Endothelial cell of umbilical vein (primary cell): Measurements from ENCODE around the gene GPR176. TPM values are rescaled to one million over a fixed set of nuclear protein-coding genes. Genes with fewer than 3 reads are reported as not detected.

Experiments used
- BruUV-seq: library from RNA; stranded (reverse); fragments of 400-500 nt; replicated peaks from 2 replicates; lab custom pipeline; 2021; lab: Mats Ljungman, UMichigan
- CTCF ChIA-PET: fragments of 300-600, 350-600 bp; sonication (Branson Sonifier 250); formaldehyde crosslinking; loops from one replicate; lab custom pipeline; 2021; ENCODE audit warnings: antibody characterized with exemption, inconsistent platforms; lab: Charles Lee
- POLR2A ChIA-PET: fragments of 300-600, 350-600 bp; sonication (Branson Sonifier 250); formaldehyde crosslinking; loops from one replicate; lab custom pipeline; 2021; ENCODE audit warnings: antibody characterized with exemption, inconsistent platforms; lab: Charles Lee
- DNase-seq: peaks from one replicate; pipeline ENCODE4 v3.0.0-alpha.2; 2011; ENCODE audit warnings: low read depth, low spot score
- FAIRE-seq: peaks from 2 replicates; lab custom pipeline; 2011; peaks lifted over from hg19 to GRCh38; lab: Jason Lieb, UNC
- H2AFZ ChIP-seq: 2 replicates; pipeline ENCODE4 v1.6.0; 2012; ENCODE audit warnings: low read depth, low read length, control low read depth, inconsistent platforms
- H3K27ac ChIP-seq: 2 replicates; pipeline ENCODE4 v1.5.1; 2011; ENCODE audit warnings: low read depth, mild to moderate bottlenecking, control low read depth, low read length, moderate library complexity; ENCODE audit not compliant: insufficient read depth
- H3K27me3 ChIP-seq, 2 experiments: 2 replicates each; pipeline versions ENCODE4 v1.6.0 to v1.6.1; 2011; ENCODE audit warnings: low read length in 2 of 2, mixed read lengths in 1 of 2; ENCODE audit not compliant: control insufficient read depth in 2 of 2, insufficient read depth in 2 of 2
- H3K36me3 ChIP-seq, 2 experiments: 2 replicates in 1 of 2; 3 replicates in 1 of 2; pipeline ENCODE4 v1.5.1; 2011; ENCODE audit warnings: low read length in 2 of 2, mild to moderate bottlenecking in 1 of 2, moderate library complexity in 1 of 2; ENCODE audit not compliant: control insufficient read depth in 2 of 2, insufficient read depth in 2 of 2; ENCODE audit errors: extremely low read depth in 1 of 2
- H3K4me1 ChIP-seq: 3 replicates; pipeline ENCODE4 v1.5.1; 2011; ENCODE audit warnings: mild to moderate bottlenecking, low read length; ENCODE audit not compliant: control insufficient read depth, insufficient read depth; ENCODE audit errors: extremely low read depth
- H3K4me2 ChIP-seq: 2 replicates; pipeline ENCODE4 v1.6.1; 2011; ENCODE audit warnings: low read length, control low read depth, mixed read lengths; ENCODE audit not compliant: insufficient read depth
- H3K4me3 ChIP-seq, 3 experiments: fragments of 200-600 bp in 1 of 3; sonication (generic), shearing (Covaris generic) in 1 of 3; replicated peaks in 1 of 3; 2 replicates each; pipeline ENCODE4 v1.5.1; 2011 to 2016; ENCODE audit warnings: control low read depth in 3 of 3, low read length in 3 of 3, mild to moderate bottlenecking in 2 of 3, inconsistent platforms in 1 of 3, low read depth in 1 of 3, moderate library complexity in 1 of 3; ENCODE audit not compliant: insufficient read depth in 1 of 3
- H3K79me2 ChIP-seq: 2 replicates; pipeline ENCODE4 v1.6.0; 2012; ENCODE audit warnings: low read length, inconsistent platforms; ENCODE audit not compliant: control insufficient read depth, insufficient read depth
- H3K9ac ChIP-seq: replicated peaks from 2 replicates; pipeline ENCODE3; 2011; ENCODE audit warnings: low read length, control low read depth; ENCODE audit not compliant: insufficient read depth; ENCODE audit errors: extremely low read depth
- H3K9me1 ChIP-seq: replicated peaks from 3 replicates; pipeline ENCODE4 v1.6.0; 2011; ENCODE audit warnings: mild to moderate bottlenecking, low read length; ENCODE audit not compliant: control insufficient read depth, insufficient read depth; ENCODE audit errors: extremely low read depth
- H3K9me3 ChIP-seq: replicated peaks from 2 replicates; pipeline ENCODE4 v1.5.1; 2012; ENCODE audit warnings: low read length, inconsistent platforms; ENCODE audit not compliant: control insufficient read depth, insufficient read depth
- H4K20me1 ChIP-seq: replicated peaks from 2 replicates; pipeline ENCODE3; 2011; ENCODE audit warnings: mild to moderate bottlenecking, low read length; ENCODE audit not compliant: control insufficient read depth, insufficient read depth; ENCODE audit errors: extremely low read depth
- CTCF ChIP-seq, 2 donors: IDR thresholded peaks; 1 replicate in 1 of 2; 2 replicates in 1 of 2; pipeline ENCODE4 v1.5.1; 2011; ENCODE audit warnings: low read length in 2 of 2, mild to moderate bottlenecking in 2 of 2, moderate library complexity in 2 of 2, control low read depth in 1 of 2, inconsistent platforms in 1 of 2, low read depth in 1 of 2; ENCODE audit not compliant: insufficient read depth in 1 of 2; ENCODE audit errors: extremely low read depth in 1 of 2
- EZH2 ChIP-seq: IDR thresholded peaks from 2 replicates; pipeline ENCODE4 v1.6.1; 2012; ENCODE audit warnings: borderline replicate concordance, low read depth, mild to moderate bottlenecking, moderate library complexity, low read length, inconsistent platforms; ENCODE audit not compliant: severe bottlenecking
- FOS ChIP-seq: IDR thresholded peaks from 2 replicates; pipeline ENCODE4 v1.6.1; 2011; ENCODE audit warnings: mild to moderate bottlenecking, low read length, moderate library complexity, borderline replicate concordance; ENCODE audit not compliant: insufficient read depth
- GATA2 ChIP-seq: IDR thresholded peaks from 2 replicates; pipeline ENCODE4 v1.7.0; 2011; ENCODE audit warnings: low read depth, mild to moderate bottlenecking, moderate library complexity, mixed read lengths, low read length; ENCODE audit not compliant: insufficient read length, insufficient read depth
- JUN ChIP-seq: IDR thresholded peaks from 2 replicates; pipeline ENCODE4 v1.6.1; 2011; ENCODE audit warnings: borderline replicate concordance, low read depth; ENCODE audit not compliant: insufficient read length, insufficient read depth
- MAX ChIP-seq: IDR thresholded peaks from 2 replicates; pipeline ENCODE4 v1.6.1; 2011; ENCODE audit not compliant: insufficient read depth, insufficient read length
- MYC ChIP-seq: IDR thresholded peaks from one replicate; pipeline ENCODE4 v1.6.1; 2011; ENCODE audit warnings: mild to moderate bottlenecking, low read depth, low read length
- POLR2A ChIP-seq: IDR thresholded peaks from 2 replicates; pipeline ENCODE4 v1.6.1; 2012; ENCODE audit warnings: low read depth, mild to moderate bottlenecking, control low read depth, low read length
- POLR2AphosphoS5 ChIP-seq: IDR thresholded peaks from 2 replicates; pipeline ENCODE4 v1.6.1; 2012; ENCODE audit warnings: low read depth, mild to moderate bottlenecking, control low read depth, low read length, moderate library complexity; ENCODE audit not compliant: insufficient read depth
- dilution Hi-C: fragments of 300-500 bp; cut with MboI; formaldehyde crosslinking; loops from one replicate; pipeline ENCODE4 v1.15.0; 2019; ENCODE audit warnings: low sequenced_read_pairs; ENCODE audit not compliant: extremely low pct_ligation_motif_present
- intact Hi-C: fragments of 100-400 bp; cut with micrococcal nuclease; formaldehyde crosslinking; loops from one replicate; pipeline ENCODE4 v1.10.0; 2022
- polyA plus RNA-seq, 4 experiments: library from polyadenylated mRNA; depleted of rRNA in 3 of 4; stranded (reverse) in 3 of 4; unstranded in 1 of 4; fragments of >200 nt; gene quantifications; 2 replicates each; pipeline versions ENCODE4 v1.2.1 to v1.2.3, GENCODE V29; 2011 to 2012; ENCODE audit warnings: missing spikeins in 1 of 4
- total RNA-seq: library from RNA; stranded (reverse); gene quantifications from 2 replicates; pipeline ENCODE4 v1.2.3, GENCODE V29; 2021

The GPR176 gene
- total and polyA plus RNA-seq, 2 donors (not counting 3 experiments of a cell fraction or from before 2014, with no cell fraction given): 35.3 to 68.7 TPM

DNA sequence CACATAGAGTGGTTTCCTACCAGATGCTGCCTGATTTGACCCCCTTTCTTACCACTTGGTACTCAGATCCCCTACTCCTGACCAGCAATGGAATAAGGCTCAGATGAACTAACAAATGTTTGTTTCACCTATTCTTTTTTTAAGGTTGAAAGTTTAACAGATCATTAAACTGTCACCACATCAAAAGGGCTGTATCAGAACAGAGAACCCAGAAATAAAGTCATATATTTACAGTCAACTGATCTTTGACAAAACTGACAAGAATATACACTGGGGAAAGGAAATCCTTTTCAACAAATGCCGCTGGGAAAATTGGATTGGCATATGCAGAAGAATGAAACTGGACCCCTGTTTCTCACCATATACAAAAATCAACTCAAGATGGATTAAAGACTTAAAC lies 56.0 kb downstream of the GPR176 start:
- H4K20me1 ChIP-seq: no peaks in the 10 kb centered on the region
- no peaks in the 10 kb centered on the region for H3K36me3 ChIP-seq
- no peak overlapping the region for H3K9ac ChIP-seq
- dilution Hi-C loops (no loop called here), intact Hi-C loops (no loop called here)
- H3K27ac ChIP-seq: no peak overlapping the region
- DNase-seq (no peak), FAIRE-seq (no peak)
- no peaks in the 10 kb centered on the region for H3K4me1 ChIP-seq
- no peaks in the 10 kb centered on the region for H3K9me1 ChIP-seq
- H3K4me3 ChIP-seq: no peak overlapping the region
- ChIA-PET CTCF (no interaction called here), POLR2A (no interaction called here)
- H2AFZ ChIP-seq: no peak overlapping the region
- no peak overlapping the region for H3K4me2 ChIP-seq
- H3K79me2 ChIP-seq: peaks cover 8% of the 10 kb centered on the region
- BruUV-seq: no TSS peak
- no peak for TF ChIP-seq POLR2AphosphoS5
- TF ChIP-seq FOS: no peak
- no peak for TF ChIP-seq MYC
- TF ChIP-seq CTCF (IDR thresholded peaks at IDR 0.05; ENCODE audit: extremely low read depth in 1 of 2, insufficient read depth in 1 of 2, low read depth in 1 of 2, low read length in 2 of 2): no peak
- no peak for TF ChIP-seq POLR2A
- TF ChIP-seq GATA2: no peak
- TF ChIP-seq MAX: no peak
- no peak for TF ChIP-seq EZH2
- TF ChIP-seq JUN: no peak
- no peaks in the 10 kb centered on the region for H3K9me3 ChIP-seq
- no peaks in the 10 kb centered on the region for H3K27me3 ChIP-seq
